Fibroblast of lung (primary cell): ENCODE data around the gene GDPD4. TPM values are rescaled to one million over a fixed set of nuclear protein-coding genes. Genes with fewer than 3 reads are reported as not detected.

Experiments used
- DNase-seq, 2 donors: peaks; one replicate each; pipeline versions ENCODE4 v3.0.0 to v3.0.0-alpha.2; 2010; ENCODE audit warnings: low read depth in 2 of 2
- H2AFZ ChIP-seq: 2 replicates; pipeline ENCODE4 v1.5.1; 2012; ENCODE audit warnings: low read length, control low read depth, inconsistent platforms
- H3K27ac ChIP-seq: 2 replicates; pipeline ENCODE4 v1.5.1; 2011; ENCODE audit warnings: low read length, control low read depth; ENCODE audit not compliant: insufficient read depth
- H3K27me3 ChIP-seq: 2 replicates; pipeline ENCODE4 v1.5.1; 2011; ENCODE audit warnings: mild to moderate bottlenecking, low read length; ENCODE audit not compliant: control insufficient read depth, insufficient read depth
- H3K36me3 ChIP-seq: 2 replicates; pipeline ENCODE4 v1.5.1; 2011; ENCODE audit warnings: low read length; ENCODE audit not compliant: control insufficient read depth, insufficient read depth
- H3K4me1 ChIP-seq: 2 replicates; pipeline ENCODE4 v1.5.1; 2011; ENCODE audit warnings: low read length; ENCODE audit not compliant: control insufficient read depth, insufficient read depth; ENCODE audit errors: extremely low read depth
- H3K4me2 ChIP-seq: 2 replicates; pipeline ENCODE4 v1.5.1; 2011; ENCODE audit warnings: low read length, control low read depth; ENCODE audit not compliant: insufficient read depth; ENCODE audit errors: extremely low read depth
- H3K4me3 ChIP-seq, 4 experiments: fragments of 200-600 bp in 1 of 4; sonication (generic) in 1 of 4; replicated peaks in 1 of 4; 2 replicates each; pipeline ENCODE4 v1.5.1; 2011 to 2016; ENCODE audit warnings: low read length in 4 of 4, low read depth in 3 of 4, mild to moderate bottlenecking in 3 of 4, control low read depth in 2 of 4, inconsistent platforms in 1 of 4, mixed read lengths in 1 of 4; ENCODE audit not compliant: insufficient read depth in 1 of 4; ENCODE audit errors: control extremely low read depth in 1 of 4
- H3K79me2 ChIP-seq: 2 replicates; pipeline ENCODE4 v1.5.1; 2012; ENCODE audit warnings: mild to moderate bottlenecking, low read length, inconsistent platforms; ENCODE audit not compliant: control insufficient read depth, insufficient read depth
- H3K9ac ChIP-seq: 2 replicates; pipeline ENCODE4 v1.5.1; 2011; ENCODE audit warnings: mild to moderate bottlenecking, low read length, control low read depth; ENCODE audit not compliant: insufficient read depth
- H3K9me3 ChIP-seq: 2 replicates; pipeline ENCODE4 v1.5.1; 2012; ENCODE audit warnings: low read depth, low read length; ENCODE audit not compliant: control insufficient read depth, insufficient read depth
- H4K20me1 ChIP-seq: 2 replicates; pipeline ENCODE4 v1.5.1; 2011; ENCODE audit warnings: low read length; ENCODE audit not compliant: control insufficient read depth, insufficient read depth; ENCODE audit errors: extremely low read depth
- CTCF ChIP-seq, 2 donors: IDR thresholded peaks in 1 of 2; conservative IDR thresholded peaks in 1 of 2; 1 replicate in 1 of 2; 2 replicates in 1 of 2; pipeline ENCODE4 v1.5.1; 2011 to 2012; ENCODE audit warnings: low read length in 2 of 2, control low read depth in 1 of 2, inconsistent platforms in 1 of 2, low read depth in 1 of 2, mild to moderate bottlenecking in 1 of 2
- EZH2 ChIP-seq: IDR thresholded peaks from 2 replicates; pipeline ENCODE4 v1.5.1; 2012; ENCODE audit warnings: low read length, control low read depth, mild to moderate bottlenecking; ENCODE audit errors: missing control alignments
- polyA plus RNA-seq, 2 donors: library from polyadenylated mRNA; depleted of rRNA in 1 of 2; stranded (reverse) in 1 of 2; unstranded in 1 of 2; fragments of >200 nt; gene quantifications; 2 replicates each; pipeline ENCODE4 v1.2.1, GENCODE V29; 2011 to 2012; ENCODE audit warnings: missing spikeins in 1 of 2
- total RNA-seq: library from RNA; depleted of rRNA; stranded (reverse); fragments of >200 nt; gene quantifications from 2 replicates; pipeline ENCODE4 v1.2.1, GENCODE V29; 2014

Gene GDPD4
- total and polyA plus RNA-seq, 2 donors (not counting 1 experiment from before 2014, with no cell fraction given): not detected

- H3K36me3 ChIP-seq: no peaks in the 10 kb centered on the region
- H4K20me1 ChIP-seq: no peaks in the 10 kb centered on the region
- peak in 1 of 2 donors; percentile 51 for DNase-seq
- no peaks in the 10 kb centered on the region for H3K9me3 ChIP-seq
- TF ChIP-seq CTCF (conservative IDR thresholded peaks at IDR 0.05 in 1 of 2, IDR thresholded peaks at IDR 0.05 in 1 of 2; ENCODE audit: low read depth in 1 of 2, low read length in 2 of 2) (no peak), EZH2 (no peak)
- no peak overlapping the region for H3K27ac ChIP-seq
- no peaks in the 10 kb centered on the region for H3K79me2 ChIP-seq
- H3K27me3 ChIP-seq: no peaks in the 10 kb centered on the region
- no peak overlapping the region for H3K4me3 ChIP-seq
- H3K4me1 ChIP-seq: no peaks in the 10 kb centered on the region
- no peak overlapping the region for H3K9ac ChIP-seq
- H3K4me2 ChIP-seq: no peak overlapping the region
- no peak overlapping the region for H2AFZ ChIP-seq
Observed at GRCh38 chr11:77299528-77299993, 1.9 kb downstream of the GDPD4 start.

- Histone ChIP-seq H3K27ac (no peak overlapping the region), H3K4me3 (no peak overlapping the region), H3K4me2 (no peak overlapping the region), H3K9ac (no peak overlapping the region), H3K27me3 (no peaks in the 10 kb centered on the region), H4K20me1 (no peaks in the 10 kb centered on the region), H2AFZ (no peak overlapping the region), H3K79me2 (no peaks in the 10 kb centered on the region), H3K4me1 (no peaks in the 10 kb centered on the region), H3K9me3 (no peaks in the 10 kb centered on the region), H3K36me3 (no peaks in the 10 kb centered on the region)
- no peak for DNase-seq
- no peak for TF ChIP-seq CTCF (conservative IDR thresholded peaks at IDR 0.05 in 1 of 2, IDR thresholded peaks at IDR 0.05 in 1 of 2; ENCODE audit: low read depth in 1 of 2, low read length in 2 of 2)
- TF ChIP-seq EZH2: no peak
Observed at GRCh38 chr11:77294040-77294439, 7.4 kb downstream of the GDPD4 start.

- no peaks in the 10 kb centered on the region for H4K20me1 ChIP-seq
- no peak overlapping the region for H3K27ac ChIP-seq
- H3K79me2 ChIP-seq: no peaks in the 10 kb centered on the region
- H3K27me3 ChIP-seq: no peaks in the 10 kb centered on the region
- no peak for DNase-seq
- H3K4me1 ChIP-seq: peaks cover 13% of the 10 kb centered on the region
- H3K9me3 ChIP-seq: no peaks in the 10 kb centered on the region
- no peak overlapping the region for H3K4me3 ChIP-seq
- H2AFZ ChIP-seq: no peak overlapping the region
- no peak overlapping the region for H3K9ac ChIP-seq
- TF ChIP-seq EZH2: no peak
- TF ChIP-seq CTCF (conservative IDR thresholded peaks at IDR 0.05 in 1 of 2, IDR thresholded peaks at IDR 0.05 in 1 of 2; ENCODE audit: low read depth in 1 of 2, low read length in 2 of 2): no peak
- no peak overlapping the region for H3K4me2 ChIP-seq
- H3K36me3 ChIP-seq: no peaks in the 10 kb centered on the region
Observed at GRCh38 chr11:77289737-77290136, 11.7 kb downstream of the GDPD4 start.
